Measurements from ENCODE around the gene CHURC1. TPM values are rescaled to one million over a fixed set of nuclear protein-coding genes. Genes with fewer than 3 reads are reported as not detected.

The CHURC1 gene
- total and polyA plus RNA-seq, 2 of the 4 experiments (the other 2 are of a cell fraction): 38.0 to 69.5 TPM

- H4K91ac ChIP-seq (ENCODE audit: insufficient read depth, low read depth, low read length): no peak overlapping the region
- ATAC-seq (ENCODE audit: low read depth) (no peak), DNase-seq (no peak)
- no peak overlapping the region for H4K8ac ChIP-seq (ENCODE audit: low read depth in 2 of 2, low read length in 2 of 2)
- no peak overlapping the region for H3K27ac ChIP-seq (ENCODE audit: insufficient read depth, low read length)
- dilution Hi-C loops (cut with HindIII; ENCODE audit: low sequenced_read_pairs, unreplicated experiment): no loop called here
- no peak overlapping the region for H3K4ac ChIP-seq (ENCODE audit: low read depth, low read length)
- H2BK15ac ChIP-seq (ENCODE audit: low read depth, low read length): no peak overlapping the region
- no peak overlapping the region for H3K18ac ChIP-seq (ENCODE audit: low read depth, low read length)
- 77% methylated on average over 3 of the region's 9 CpGs; no CpG with 5 or more reads in 1 of the 2 experiments for WGBS, 2 experiments (ENCODE audit: extremely low coverage in 2 of 2, insufficient read length in 1 of 2)
- ChIA-PET POLR2A (ENCODE audit: unreplicated experiment) (no interaction called here), CTCF (no interaction called here)
- TF ChIP-seq MAFK (IDR thresholded peaks at IDR 0.05; ENCODE audit: low read depth, low read length) (no peak), RAD21 (IDR thresholded peaks at IDR 0.05; ENCODE audit: low read length) (no peak), NFE2L2 (IDR thresholded peaks at IDR 0.05; ENCODE audit: low read depth, low read length) (no peak), ELK1 (IDR thresholded peaks at IDR 0.05; ENCODE audit: borderline replicate concordance, low read depth, low read length) (no peak), CTCF (conservative IDR thresholded peaks at IDR 0.05; ENCODE audit: low read depth, low read length) (no peak), FOS (IDR thresholded peaks at IDR 0.05; ENCODE audit: low read depth, low read length) (no peak)
- H3K4me1 ChIP-seq (ENCODE audit: control insufficient read depth, insufficient read depth, low read length): no peaks in the 10 kb centered on the region
- H3K27me3 ChIP-seq (ENCODE audit: control insufficient read depth, insufficient read depth, low read length): no peaks in the 10 kb centered on the region
- no peaks in the 10 kb centered on the region for H3K9me3 ChIP-seq (ENCODE audit: control insufficient read depth, insufficient read depth, low read length)
- peaks cover 2% of the 10 kb centered on the region; the same call in 1 of the 2 replicates for H3K9me1 ChIP-seq (ENCODE audit: insufficient read depth, low read length)
- no peaks in the 10 kb centered on the region for H4K20me1 ChIP-seq (ENCODE audit: insufficient read depth, low read length)
- no peak overlapping the region for H2BK120ac ChIP-seq (ENCODE audit: low read depth, low read length)
- no peak overlapping the region for H3K23ac ChIP-seq (ENCODE audit: low read depth, low read length)
- no peak overlapping the region for H3K56ac ChIP-seq (ENCODE audit: extremely low read depth, insufficient read depth, low read length)
- peak overlapping the region; percentile 15 for H2AK9ac ChIP-seq (replicated peaks; ENCODE audit: low read depth, low read length, poor library complexity)
- no peak overlapping the region for H3K14ac ChIP-seq (replicated peaks; ENCODE audit: low read depth, low read length)
- no peaks in the 10 kb centered on the region; a peak in 1 of 4 replicates for H3K79me1 ChIP-seq (ENCODE audit: low read depth in 1 of 2, low read length in 2 of 2)
- in situ Hi-C loops (cut with MboI; ENCODE audit: low sequenced_read_pairs): no loop called here
- no peak overlapping the region for H2AK5ac ChIP-seq (ENCODE audit: low read depth, low read length)
- H2BK5ac ChIP-seq (ENCODE audit: low read depth, low read length, poor library complexity, severe bottlenecking): no peak overlapping the region
- H3K4me2 ChIP-seq (ENCODE audit: low read depth, low read length): no peak overlapping the region
- BruUV-seq (replicated peaks): no TSS peak
- H3K36me3 ChIP-seq (ENCODE audit: control insufficient read depth, insufficient read depth, low read length): peaks cover 3% of the 10 kb centered on the region; the same call in 1 of the 2 replicates
- no peak overlapping the region for H3K9ac ChIP-seq (ENCODE audit: low read depth, low read length)
- no peak overlapping the region for H3K4me3 ChIP-seq (ENCODE audit: insufficient read depth, low read depth, low read length)
- H2BK20ac ChIP-seq (ENCODE audit: low read depth, low read length): no peak overlapping the region
- no peak overlapping the region for H2AFZ ChIP-seq (replicated peaks; ENCODE audit: low read length, poor library complexity)
- H4K5ac ChIP-seq (ENCODE audit: low read depth, low read length): no peak overlapping the region
- intact Hi-C loops (cut with micrococcal nuclease): no loop called here
These were observed 40.4 kb downstream of the CHURC1 start for GRCh38 chr14:64954491-64955240.
